HEK293 (cell line): Measurements from ENCODE around the gene HBP1.
A peak's percentile ranks its signal among the peaks of the same experiment; 100 is the strongest.

Source experiments
- ELK4 ChIP-seq: IDR thresholded peaks from 2 replicates; pipeline ENCODE4 v1.6.1; 2011; ENCODE audit warnings: mild to moderate bottlenecking, low read depth, low read length, borderline replicate concordance
- GLIS1 ChIP-seq: fragments of 450-650 bp; formaldehyde crosslinking; IDR thresholded peaks from 2 replicates; pipeline ENCODE4 v1.5.1; 2016; ENCODE audit warnings: missing biosample characterization, missing genetic modification characterization
- INSM2 ChIP-seq: fragments of 450-650 bp; formaldehyde crosslinking; IDR thresholded peaks from 2 replicates; pipeline ENCODE4 v1.5.1; 2016; ENCODE audit warnings: missing biosample characterization, missing genetic modification characterization
- YY2 ChIP-seq: fragments of 450-650 bp; formaldehyde crosslinking; IDR thresholded peaks from 2 replicates; pipeline ENCODE4 v1.5.1; 2016; ENCODE audit warnings: missing biosample characterization, missing genetic modification characterization
- ZBTB21 ChIP-seq: fragments of 450-650 bp; formaldehyde crosslinking; IDR thresholded peaks from 2 replicates; pipeline ENCODE4 v1.5.1; 2017; ENCODE audit warnings: missing biosample characterization, missing genetic modification characterization
- ZBTB7A ChIP-seq: fragments of 450-650 bp; formaldehyde crosslinking; IDR thresholded peaks from 2 replicates; pipeline ENCODE4 v1.5.1; 2016; ENCODE audit warnings: low read depth, missing biosample characterization, missing genetic modification characterization
- ZNF146 ChIP-seq: fragments of 450-650 bp; formaldehyde crosslinking; IDR thresholded peaks from 2 replicates; pipeline ENCODE4 v1.5.1; 2016; ENCODE audit warnings: missing biosample characterization, missing genetic modification characterization
- ZNF174 ChIP-seq: fragments of 450-650 bp; formaldehyde crosslinking; IDR thresholded peaks from 2 replicates; pipeline ENCODE4 v1.5.0; 2017; ENCODE audit warnings: missing biosample characterization, mild to moderate bottlenecking, missing genetic modification characterization
- ZNF239 ChIP-seq: fragments of 450-650 bp; formaldehyde crosslinking; IDR thresholded peaks from 2 replicates; pipeline ENCODE4 v1.5.1; 2016; ENCODE audit warnings: missing biosample characterization, missing genetic modification characterization
- ZNF280D ChIP-seq: fragments of 450-650 bp; formaldehyde crosslinking; IDR thresholded peaks from 2 replicates; pipeline ENCODE4 v1.5.1; 2016; ENCODE audit warnings: missing biosample characterization, missing genetic modification characterization
- ZNF335 ChIP-seq: fragments of 450-650 bp; formaldehyde crosslinking; conservative IDR thresholded peaks from 2 replicates; pipeline ENCODE4 v1.5.1; 2016; ENCODE audit warnings: missing biosample characterization, missing genetic modification characterization
- ZNF354C ChIP-seq: fragments of 450-650 bp; formaldehyde crosslinking; IDR thresholded peaks from 2 replicates; pipeline ENCODE4 v1.5.1; 2016; ENCODE audit warnings: missing biosample characterization, missing genetic modification characterization, low read depth, borderline replicate concordance
- ZNF501 ChIP-seq: fragments of 450-650 bp; formaldehyde crosslinking; IDR thresholded peaks from 2 replicates; pipeline ENCODE4 v1.5.1; 2016; ENCODE audit warnings: missing biosample characterization, missing genetic modification characterization
- ZNF626 ChIP-seq: fragments of 450-650 bp; sonication (Bioruptor Pico); formaldehyde crosslinking; IDR thresholded peaks from 2 replicates; pipeline ENCODE4 v1.5.1; 2018; ENCODE audit warnings: missing biosample characterization, missing genetic modification characterization, inconsistent platforms
- ZNF629 ChIP-seq: fragments of 450-650 bp; formaldehyde crosslinking; IDR thresholded peaks from 2 replicates; pipeline ENCODE4 v1.5.1; 2017; ENCODE audit warnings: missing biosample characterization, missing genetic modification characterization
- ZNF677 ChIP-seq: fragments of 450-650 bp; IDR thresholded peaks from 2 replicates; pipeline ENCODE4 v1.5.0; 2018; ENCODE audit warnings: missing biosample characterization, mild to moderate bottlenecking, missing genetic modification characterization, moderate library complexity
- ZNF776 ChIP-seq: fragments of 450-650 bp; formaldehyde crosslinking; IDR thresholded peaks from 2 replicates; pipeline ENCODE4 v1.5.0; 2017; ENCODE audit warnings: missing biosample characterization, missing genetic modification characterization, borderline replicate concordance
- ZNF785 ChIP-seq: fragments of 450-650 bp; formaldehyde crosslinking; IDR thresholded peaks from 2 replicates; pipeline ENCODE4 v1.5.1; 2016; ENCODE audit warnings: missing biosample characterization, missing genetic modification characterization
- ZSCAN23 ChIP-seq: fragments of 450-650 bp; formaldehyde crosslinking; IDR thresholded peaks from 2 replicates; pipeline ENCODE4 v1.5.1; 2016; ENCODE audit warnings: missing biosample characterization, missing genetic modification characterization
- TF ChIP-seq, protein P1 (sequence below): fragments of 450-650 bp; formaldehyde crosslinking; IDR thresholded peaks from 2 replicates; pipeline ENCODE4 v1.5.1; 2016; ENCODE audit warnings: missing biosample characterization, missing genetic modification characterization, low read depth
- TF ChIP-seq, protein P2 (sequence below): fragments of 450-650 bp; formaldehyde crosslinking; IDR thresholded peaks from 2 replicates; pipeline ENCODE4 v1.5.1; 2016; ENCODE audit warnings: missing biosample characterization, missing genetic modification characterization
- TF ChIP-seq, protein P3 (sequence below): fragments of 450-650 bp; formaldehyde crosslinking; IDR thresholded peaks from 2 replicates; pipeline ENCODE4 v1.5.1; 2016; ENCODE audit warnings: missing biosample characterization, missing genetic modification characterization

The HBP1 gene

GRCh38 chr7:107168233-107169119, at the start of gene HBP1 (continued):
- TF ChIP-seq ZNF501 (peak; percentile 68; the same call in 1 of the 2 replicates), ZNF629 (tag by site-specific recombination) (no peak), ZNF146 (no peak), ZNF776 (no peak), ZBTB21 (no peak), ZNF626 (tag by site-specific recombination) (no peak), ZNF335 (tag by site-specific recombination) (peak; percentile 7), ZNF239 (tag by site-specific recombination) (no peak), ZNF280D (tag by site-specific recombination) (no peak), ZBTB7A (tag by site-specific recombination) (0 out of 2 replicates have a peak, but pooled peaks have one; percentile 25), ELK4 (no peak), GLIS1 (peak; percentile 97), ZNF785 (tag by site-specific recombination) (no peak), INSM2 (no peak), ZSCAN23 (tag by site-specific recombination) (peak; percentile 10; the same call in 1 of the 2 replicates), ZNF354C (tag by site-specific recombination) (no peak), ZNF174 (no peak), YY2 (tag by site-specific recombination) (peak; percentile 73), ZNF677 (tag by site-specific recombination) (no peak)
- TF ChIP-seq, protein P1, sequence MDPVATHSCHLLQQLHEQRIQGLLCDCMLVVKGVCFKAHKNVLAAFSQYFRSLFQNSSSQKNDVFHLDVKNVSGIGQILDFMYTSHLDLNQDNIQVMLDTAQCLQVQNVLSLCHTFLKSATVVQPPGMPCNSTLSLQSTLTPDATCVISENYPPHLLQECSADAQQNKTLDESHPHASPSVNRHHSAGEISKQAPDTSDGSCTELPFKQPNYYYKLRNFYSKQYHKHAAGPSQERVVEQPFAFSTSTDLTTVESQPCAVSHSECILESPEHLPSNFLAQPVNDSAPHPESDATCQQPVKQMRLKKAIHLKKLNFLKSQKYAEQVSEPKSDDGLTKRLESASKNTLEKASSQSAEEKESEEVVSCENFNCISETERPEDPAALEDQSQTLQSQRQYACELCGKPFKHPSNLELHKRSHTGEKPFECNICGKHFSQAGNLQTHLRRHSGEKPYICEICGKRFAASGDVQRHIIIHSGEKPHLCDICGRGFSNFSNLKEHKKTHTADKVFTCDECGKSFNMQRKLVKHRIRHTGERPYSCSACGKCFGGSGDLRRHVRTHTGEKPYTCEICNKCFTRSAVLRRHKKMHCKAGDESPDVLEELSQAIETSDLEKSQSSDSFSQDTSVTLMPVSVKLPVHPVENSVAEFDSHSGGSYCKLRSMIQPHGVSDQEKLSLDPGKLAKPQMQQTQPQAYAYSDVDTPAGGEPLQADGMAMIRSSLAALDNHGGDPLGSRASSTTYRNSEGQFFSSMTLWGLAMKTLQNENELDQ = no peak
- TF ChIP-seq, protein P2, sequence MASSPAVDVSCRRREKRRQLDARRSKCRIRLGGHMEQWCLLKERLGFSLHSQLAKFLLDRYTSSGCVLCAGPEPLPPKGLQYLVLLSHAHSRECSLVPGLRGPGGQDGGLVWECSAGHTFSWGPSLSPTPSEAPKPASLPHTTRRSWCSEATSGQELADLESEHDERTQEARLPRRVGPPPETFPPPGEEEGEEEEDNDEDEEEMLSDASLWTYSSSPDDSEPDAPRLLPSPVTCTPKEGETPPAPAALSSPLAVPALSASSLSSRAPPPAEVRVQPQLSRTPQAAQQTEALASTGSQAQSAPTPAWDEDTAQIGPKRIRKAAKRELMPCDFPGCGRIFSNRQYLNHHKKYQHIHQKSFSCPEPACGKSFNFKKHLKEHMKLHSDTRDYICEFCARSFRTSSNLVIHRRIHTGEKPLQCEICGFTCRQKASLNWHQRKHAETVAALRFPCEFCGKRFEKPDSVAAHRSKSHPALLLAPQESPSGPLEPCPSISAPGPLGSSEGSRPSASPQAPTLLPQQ (tag by site-specific recombination) = peak; percentile 82
- TF ChIP-seq, protein P3, sequence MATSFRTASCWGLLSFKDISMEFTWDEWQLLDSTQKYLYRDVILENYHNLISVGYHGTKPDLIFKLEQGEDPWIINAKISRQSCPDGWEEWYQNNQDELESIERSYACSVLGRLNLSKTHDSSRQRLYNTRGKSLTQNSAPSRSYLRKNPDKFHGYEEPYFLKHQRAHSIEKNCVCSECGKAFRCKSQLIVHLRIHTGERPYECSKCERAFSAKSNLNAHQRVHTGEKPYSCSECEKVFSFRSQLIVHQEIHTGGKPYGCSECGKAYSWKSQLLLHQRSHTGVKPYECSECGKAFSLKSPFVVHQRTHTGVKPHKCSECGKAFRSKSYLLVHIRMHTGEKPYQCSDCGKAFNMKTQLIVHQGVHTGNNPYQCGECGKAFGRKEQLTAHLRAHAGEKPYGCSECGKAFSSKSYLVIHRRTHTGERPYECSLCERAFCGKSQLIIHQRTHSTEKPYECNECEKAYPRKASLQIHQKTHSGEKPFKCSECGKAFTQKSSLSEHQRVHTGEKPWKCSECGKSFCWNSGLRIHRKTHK = no peak
